ENCODE results near the gene GCLM. TPM values are rescaled to one million over a fixed set of nuclear protein-coding genes. Genes with fewer than 3 reads are reported as not detected.
"Not testable (repeated sequence)": the region's sequence is repeated elsewhere in the genome, so short reads cannot be mapped to it uniquely, and the experiment has no call there.

The GCLM gene
- total RNA-seq, 1 experiment from 2014 or later: 26.3 TPM

GRCh38 chr1:93958032-93958725 lies 48.9 kb upstream of the GCLM start:
- Histone ChIP-seq H3K27ac (ENCODE audit: low read length) (no peak overlapping the region), H3K27me3 (ENCODE audit: low read length) (no peaks in the 10 kb centered on the region), H3K4me1 (ENCODE audit: insufficient read depth, low read length) (0 out of 2 replicates have a peak, but pooled peaks cover 5% of the 10 kb centered on the region), H3K4me3 (ENCODE audit: low read length) (no peak overlapping the region), H3K36me3 (ENCODE audit: low read depth, low read length) (no peaks in the 10 kb centered on the region), H3K9me3 (ENCODE audit: low read length) (peaks cover 14% of the 10 kb centered on the region), H3K9ac (ENCODE audit: low read length) (no peak overlapping the region), H3F3A (ENCODE audit: low read length, unreplicated experiment) (no peaks in the 10 kb centered on the region), H3K79me2 (ENCODE audit: low read length) (no peaks in the 10 kb centered on the region), H3K4me2 (ENCODE audit: low read length) (no peak overlapping the region), H3K9me2 (replicated peaks; ENCODE audit: low read length) (no peaks in the 10 kb centered on the region), H4K20me1 (ENCODE audit: low read length) (no peaks in the 10 kb centered on the region), H2AFZ (ENCODE audit: low read length) (no peak overlapping the region)
- CTCF ChIA-PET: no interaction called here
- POLR2A ChIA-PET (ENCODE audit: unreplicated experiment): interaction anchor here (0.5 to 0.6 kb wide), 2 partner anchors 409 to 464 kb away, joined by 4 to 10 read pairs; no protein-coding TSS in a partner anchor
- TF ChIP-seq EZH2 (IDR thresholded peaks at IDR 0.05; ENCODE audit: low read length, unreplicated experiment): no peak
- TF ChIP-seq, protein P1, sequence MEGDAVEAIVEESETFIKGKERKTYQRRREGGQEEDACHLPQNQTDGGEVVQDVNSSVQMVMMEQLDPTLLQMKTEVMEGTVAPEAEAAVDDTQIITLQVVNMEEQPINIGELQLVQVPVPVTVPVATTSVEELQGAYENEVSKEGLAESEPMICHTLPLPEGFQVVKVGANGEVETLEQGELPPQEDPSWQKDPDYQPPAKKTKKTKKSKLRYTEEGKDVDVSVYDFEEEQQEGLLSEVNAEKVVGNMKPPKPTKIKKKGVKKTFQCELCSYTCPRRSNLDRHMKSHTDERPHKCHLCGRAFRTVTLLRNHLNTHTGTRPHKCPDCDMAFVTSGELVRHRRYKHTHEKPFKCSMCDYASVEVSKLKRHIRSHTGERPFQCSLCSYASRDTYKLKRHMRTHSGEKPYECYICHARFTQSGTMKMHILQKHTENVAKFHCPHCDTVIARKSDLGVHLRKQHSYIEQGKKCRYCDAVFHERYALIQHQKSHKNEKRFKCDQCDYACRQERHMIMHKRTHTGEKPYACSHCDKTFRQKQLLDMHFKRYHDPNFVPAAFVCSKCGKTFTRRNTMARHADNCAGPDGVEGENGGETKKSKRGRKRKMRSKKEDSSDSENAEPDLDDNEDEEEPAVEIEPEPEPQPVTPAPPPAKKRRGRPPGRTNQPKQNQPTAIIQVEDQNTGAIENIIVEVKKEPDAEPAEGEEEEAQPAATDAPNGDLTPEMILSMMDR (conservative IDR thresholded peaks at IDR 0.05; ENCODE audit: low read depth, low read length): no peak
- no peak for TF ChIP-seq EZH2phosphoT487 (IDR thresholded peaks at IDR 0.05; ENCODE audit: borderline replicate concordance, low read length)
- DNase-seq: no peak
- no TSS peak for BruUV-seq (replicated peaks)
- ATAC-seq: no peak
- intact Hi-C loops (cut with micrococcal nuclease): no loop called here

DNA sequence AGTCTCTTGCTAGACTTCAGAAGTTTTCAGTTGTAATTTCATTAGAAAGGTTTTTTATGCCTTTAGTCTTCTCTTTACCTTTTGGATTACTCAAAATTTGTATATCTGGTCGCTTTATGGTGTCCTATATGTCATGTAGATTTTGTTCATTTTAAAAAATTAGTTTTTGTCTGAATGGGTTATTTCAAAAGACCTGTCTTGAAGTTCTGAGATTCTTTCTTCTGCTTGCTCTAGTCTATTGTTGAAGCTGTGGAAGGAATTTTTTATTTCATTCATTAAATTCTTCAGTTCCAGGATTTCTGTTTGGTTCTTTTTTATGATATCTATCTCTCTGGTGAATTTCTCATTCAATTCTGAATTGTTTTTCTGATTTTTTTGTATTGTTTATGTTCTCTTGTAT lies 46.5 kb upstream of the GCLM start:
- TF ChIP-seq EZH2 (IDR thresholded peaks at IDR 0.05; ENCODE audit: low read length, unreplicated experiment) (no peak), EZH2phosphoT487 (IDR thresholded peaks at IDR 0.05; ENCODE audit: borderline replicate concordance, low read length) (no peak)
- TF ChIP-seq, protein P1 (conservative IDR thresholded peaks at IDR 0.05; ENCODE audit: low read depth, low read length): no peak
- Histone ChIP-seq H3K4me1 (ENCODE audit: insufficient read depth, low read length) (0 out of 2 replicates have a peak, but pooled peaks cover 5% of the 10 kb centered on the region), H3K9ac (ENCODE audit: low read length) (no peak overlapping the region), H3F3A (ENCODE audit: low read length, unreplicated experiment) (no peaks in the 10 kb centered on the region), H4K20me1 (ENCODE audit: low read length) (no peaks in the 10 kb centered on the region), H2AFZ (ENCODE audit: low read length) (no peak overlapping the region), H3K4me3 (ENCODE audit: low read length) (no peak overlapping the region), H3K79me2 (ENCODE audit: low read length) (no peaks in the 10 kb centered on the region), H3K27ac (ENCODE audit: low read length) (no peak overlapping the region), H3K27me3 (ENCODE audit: low read length) (no peaks in the 10 kb centered on the region), H3K36me3 (ENCODE audit: low read depth, low read length) (no peaks in the 10 kb centered on the region), H3K9me2 (replicated peaks; ENCODE audit: low read length) (no peaks in the 10 kb centered on the region), H3K9me3 (ENCODE audit: low read length) (peaks cover 14% of the 10 kb centered on the region), H3K4me2 (ENCODE audit: low read length) (no peak overlapping the region)
- POLR2A ChIA-PET (ENCODE audit: unreplicated experiment): no interaction called here
- CTCF ChIA-PET: no interaction called here
- DNase-seq: no peak
- no TSS peak for BruUV-seq (replicated peaks)
- ATAC-seq: no peak
- intact Hi-C loops (cut with micrococcal nuclease): no loop called here

- H3K27me3 ChIP-seq (ENCODE audit: low read length); ATAC-seq; H3K4me3 ChIP-seq (ENCODE audit: low read length); CTCF ChIA-PET; POLR2A ChIA-PET (ENCODE audit: unreplicated experiment); H2AFZ ChIP-seq (ENCODE audit: low read length); H3K36me3 ChIP-seq (ENCODE audit: low read depth, low read length); BruUV-seq (replicated peaks); H3K79me2 ChIP-seq (ENCODE audit: low read length); DNase-seq; H3K4me2 ChIP-seq (ENCODE audit: low read length); H3K9me3 ChIP-seq (ENCODE audit: low read length); H3K4me1 ChIP-seq (ENCODE audit: insufficient read depth, low read length); H3F3A ChIP-seq (ENCODE audit: low read length, unreplicated experiment); H4K20me1 ChIP-seq (ENCODE audit: low read length); H3K9me2 ChIP-seq (replicated peaks; ENCODE audit: low read length); H3K27ac ChIP-seq (ENCODE audit: low read length); intact Hi-C loops (cut with micrococcal nuclease); H3K9ac ChIP-seq (ENCODE audit: low read length): not testable (repeated sequence)
These were observed 37.9 kb upstream of the GCLM start for GRCh38 chr1:93947002-93947686.
